Measurements from ENCODE around the gene DDIAS. TPM values are rescaled to one million over a fixed set of nuclear protein-coding genes. Genes with fewer than 3 reads are reported as not detected.

Gene DDIAS
- total RNA-seq, 4 donors from 2014 or later, result 0.59 to 6.2 (median 2.2) TPM; not detected in 1

GRCh38 chr11:82930734-82931133, 29.2 kb downstream of the DDIAS start:
- Histone ChIP-seq H3K27me3 (no peaks in the 10 kb centered on the region), H3K4me3 (no peak overlapping the region), H3K36me3 (no peaks in the 10 kb centered on the region), H3K9me3 (no peaks in the 10 kb centered on the region), H3K27ac (no peak overlapping the region), H3K4me1 (no peaks in the 10 kb centered on the region)
- intact Hi-C loops (cut with DNase I; ENCODE audit: low total_unique reads), result no loop called here
- TF ChIP-seq, protein P1, sequence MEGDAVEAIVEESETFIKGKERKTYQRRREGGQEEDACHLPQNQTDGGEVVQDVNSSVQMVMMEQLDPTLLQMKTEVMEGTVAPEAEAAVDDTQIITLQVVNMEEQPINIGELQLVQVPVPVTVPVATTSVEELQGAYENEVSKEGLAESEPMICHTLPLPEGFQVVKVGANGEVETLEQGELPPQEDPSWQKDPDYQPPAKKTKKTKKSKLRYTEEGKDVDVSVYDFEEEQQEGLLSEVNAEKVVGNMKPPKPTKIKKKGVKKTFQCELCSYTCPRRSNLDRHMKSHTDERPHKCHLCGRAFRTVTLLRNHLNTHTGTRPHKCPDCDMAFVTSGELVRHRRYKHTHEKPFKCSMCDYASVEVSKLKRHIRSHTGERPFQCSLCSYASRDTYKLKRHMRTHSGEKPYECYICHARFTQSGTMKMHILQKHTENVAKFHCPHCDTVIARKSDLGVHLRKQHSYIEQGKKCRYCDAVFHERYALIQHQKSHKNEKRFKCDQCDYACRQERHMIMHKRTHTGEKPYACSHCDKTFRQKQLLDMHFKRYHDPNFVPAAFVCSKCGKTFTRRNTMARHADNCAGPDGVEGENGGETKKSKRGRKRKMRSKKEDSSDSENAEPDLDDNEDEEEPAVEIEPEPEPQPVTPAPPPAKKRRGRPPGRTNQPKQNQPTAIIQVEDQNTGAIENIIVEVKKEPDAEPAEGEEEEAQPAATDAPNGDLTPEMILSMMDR (IDR thresholded peaks at IDR 0.05), result no peak
- TF ChIP-seq POLR2A (IDR thresholded peaks at IDR 0.05), result no peak
- DNase-seq, result no peak

DNA sequence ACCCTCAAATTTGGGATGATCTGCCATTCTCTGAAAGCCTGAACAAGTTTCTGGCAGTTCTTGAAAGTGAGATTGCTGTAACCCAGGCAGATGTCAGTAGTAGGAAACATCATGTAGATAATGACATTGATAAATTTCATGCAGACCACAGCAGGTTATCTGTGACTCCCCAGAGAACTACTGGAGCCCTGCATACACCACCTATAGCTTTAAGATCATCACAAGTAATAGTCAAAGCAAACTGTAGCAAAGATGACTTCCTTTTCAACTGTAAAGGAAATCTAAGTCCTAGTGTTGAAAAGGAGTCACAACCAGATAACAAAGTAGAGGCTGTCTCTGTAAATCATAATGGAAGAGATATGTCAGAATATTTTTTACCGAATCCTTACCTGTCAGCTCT, 31.0 kb downstream of the DDIAS start:
- no peak for TF ChIP-seq POLR2A (IDR thresholded peaks at IDR 0.05)
- TF ChIP-seq, protein P1 (IDR thresholded peaks at IDR 0.05), result no peak
- no peaks in the 10 kb centered on the region for H3K36me3 ChIP-seq
- H3K27ac ChIP-seq, result no peak overlapping the region
- DNase-seq, result no peak
- H3K4me1 ChIP-seq, result no peaks in the 10 kb centered on the region
- intact Hi-C loops (cut with DNase I; ENCODE audit: low total_unique reads), result no loop called here
- H3K27me3 ChIP-seq, result no peaks in the 10 kb centered on the region
- no peaks in the 10 kb centered on the region for H3K9me3 ChIP-seq
- H3K4me3 ChIP-seq, result no peak overlapping the region

GRCh38 chr11:82936261-82936660, 34.7 kb downstream of the DDIAS start:
- H3K4me1 ChIP-seq, result no peaks in the 10 kb centered on the region
- no peak overlapping the region for H3K4me3 ChIP-seq
- no peaks in the 10 kb centered on the region for H3K9me3 ChIP-seq
- H3K36me3 ChIP-seq, result no peaks in the 10 kb centered on the region
- no peak overlapping the region for H3K27ac ChIP-seq
- no peak for DNase-seq
- TF ChIP-seq POLR2A (IDR thresholded peaks at IDR 0.05), result no peak
- TF ChIP-seq, protein P1 (IDR thresholded peaks at IDR 0.05), result no peak
- H3K27me3 ChIP-seq, result no peaks in the 10 kb centered on the region
- intact Hi-C loops (cut with DNase I; ENCODE audit: low total_unique reads), result no loop called here

DNA sequence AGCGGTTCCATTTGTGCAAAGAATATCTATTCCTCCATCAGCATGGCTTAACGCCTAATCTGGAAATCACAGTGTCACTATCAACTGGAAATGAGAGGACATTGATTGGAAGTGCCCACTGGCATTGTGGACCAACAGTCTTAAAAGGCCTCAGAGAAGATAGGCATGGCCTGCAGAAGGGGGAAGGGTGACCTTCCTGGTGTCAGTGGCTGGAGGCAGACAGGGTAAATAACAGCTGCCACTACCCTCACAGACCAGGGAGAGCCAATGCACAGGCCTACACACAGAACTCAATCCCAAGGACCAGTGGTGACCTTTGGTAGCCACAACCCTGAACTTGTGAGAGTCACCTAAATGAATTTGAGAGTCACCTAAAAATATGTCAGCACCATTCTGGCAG, 36.0 kb downstream of the DDIAS start:
- TF ChIP-seq, protein P1 (IDR thresholded peaks at IDR 0.05), result no peak
- no peak for TF ChIP-seq POLR2A (IDR thresholded peaks at IDR 0.05)
- Histone ChIP-seq H3K4me1 (no peaks in the 10 kb centered on the region), H3K27me3 (no peaks in the 10 kb centered on the region), H3K36me3 (no peaks in the 10 kb centered on the region), H3K27ac (no peak overlapping the region), H3K9me3 (no peaks in the 10 kb centered on the region), H3K4me3 (no peak overlapping the region)
- intact Hi-C loops (cut with DNase I; ENCODE audit: low total_unique reads), result no loop called here
- DNase-seq, result no peak

- H3K4me1 ChIP-seq, result no peaks in the 10 kb centered on the region
- TF ChIP-seq POLR2A (IDR thresholded peaks at IDR 0.05), result no peak
- TF ChIP-seq, protein P1 (IDR thresholded peaks at IDR 0.05), result no peak
- intact Hi-C loops (cut with DNase I; ENCODE audit: low total_unique reads), result no loop called here
- H3K36me3 ChIP-seq, result no peaks in the 10 kb centered on the region
- no peak overlapping the region for H3K4me3 ChIP-seq
- H3K27ac ChIP-seq, result no peak overlapping the region
- no peak for DNase-seq
- H3K9me3 ChIP-seq, result no peaks in the 10 kb centered on the region
- H3K27me3 ChIP-seq, result no peaks in the 10 kb centered on the region
These were observed 37.9 kb downstream of the DDIAS start for GRCh38 chr11:82939456-82939855.

Measured in uterus (tissue), 4 donors.